Natural killer cell (primary cell): ENCODE results near the gene MLKL. TPM values are rescaled to one million over a fixed set of nuclear protein-coding genes. Genes with fewer than 3 reads are reported as not detected.

ENCODE experiments used
- ATAC-seq, 3 donors: fragments of 150-1000 bp in 2 of 3; fragments of 200-7000 bp in 1 of 3; cut with Tn5 transposase; 1 replicate in 1 of 3; 2 replicates in 2 of 3; pipeline ENCODE4 v1.10.0; 2021; ENCODE audit warnings: mild to moderate bottlenecking in 2 of 3, moderate library complexity in 2 of 3
- DNase-seq, 2 donors: peaks; one replicate each; pipeline versions ENCODE4 v3.0.0 to v3.0.0-alpha.2; 2013 to 2021; ENCODE audit warnings: mixed read lengths in 1 of 2
- H3K27ac ChIP-seq: one replicate; pipeline ENCODE4 v1.5.1; 2013; ENCODE audit warnings: mild to moderate bottlenecking, low read length
- H3K27me3 ChIP-seq: one replicate; pipeline ENCODE4 v1.6.1; 2013; ENCODE audit warnings: low read length; ENCODE audit not compliant: control insufficient read depth, insufficient read depth
- H3K36me3 ChIP-seq: one replicate; pipeline ENCODE4 v1.6.1; 2013; ENCODE audit warnings: low read length; ENCODE audit not compliant: control insufficient read depth, insufficient read depth
- H3K4me1 ChIP-seq: one replicate; pipeline ENCODE4 v1.6.1; 2013; ENCODE audit warnings: low read length; ENCODE audit not compliant: control insufficient read depth, insufficient read depth
- H3K4me3 ChIP-seq: one replicate; pipeline ENCODE4 v1.5.1; 2013; ENCODE audit warnings: low read length
- H3K9me3 ChIP-seq: one replicate; pipeline ENCODE4 v1.6.1; 2013; ENCODE audit warnings: low read length; ENCODE audit not compliant: control insufficient read depth, insufficient read depth
- H3K27ac Mint-ChIP-seq, 2 donors: one replicate each; pipeline ENCODE4 v1.8.0; 2022; ENCODE audit warnings: mild to moderate bottlenecking in 2 of 2, mixed read lengths in 2 of 2, moderate library complexity in 1 of 2
- H3K27me3 Mint-ChIP-seq, 2 donors: one replicate each; pipeline ENCODE4 v1.8.0; 2022; ENCODE audit warnings: low read depth in 2 of 2, mixed read lengths in 2 of 2
- H3K36me3 Mint-ChIP-seq: one replicate; pipeline ENCODE4 v1.8.0; 2022; ENCODE audit warnings: mixed read lengths
- H3K4me1 Mint-ChIP-seq, 2 donors: one replicate each; pipeline ENCODE4 v1.8.0; 2022; ENCODE audit warnings: mixed read lengths in 2 of 2
- H3K4me3 Mint-ChIP-seq: one replicate; pipeline ENCODE4 v1.8.0; 2022; ENCODE audit warnings: mild to moderate bottlenecking, moderate library complexity, mixed read lengths
- H3K9me3 Mint-ChIP-seq, 2 donors: one replicate each; pipeline ENCODE4 v1.8.0; 2022; ENCODE audit warnings: mixed read lengths in 2 of 2
- CTCF ChIP-seq: fragments of 200-600 bp; IDR thresholded peaks from one replicate; pipeline ENCODE4 v1.8.0; 2022; ENCODE audit warnings: antibody characterized with exemption
- WGBS: methylation state at CpG from one replicate; pipeline ENCODE4 v1.1.7; 2013; ENCODE audit warnings: missing lambda C conversion rate; ENCODE audit not compliant: insufficient coverage; 5-methylcytosine and 5-hydroxymethylcytosine counted together
- intact Hi-C: fragments of 100-400 bp; cut with micrococcal nuclease; formaldehyde crosslinking; loops from one replicate; pipeline ENCODE4 v1.14.2; 2022
- total RNA-seq, 4 donors: library from RNA; stranded (reverse); fragments of 120-200 nt in 1 of 4; gene quantifications; one replicate each; pipeline versions ENCODE4 v1.2.3 to v1.2.4, GENCODE V29; 2013 to 2022

MLKL gene
- total RNA-seq, 3 donors from 2014 or later (not counting 1 experiment from before 2014, with no cell fraction given) = 39.8 to 57.5 (median 52.1) TPM

- H3K36me3 ChIP-seq = no peaks in the 10 kb centered on the region
- no peak overlapping the region for H3K4me3 Mint-ChIP-seq
- WGBS = 73% methylated on average over 11 of the region's 11 CpGs
- no peak overlapping the region for H3K27ac Mint-ChIP-seq
- no peak overlapping the region for H3K27ac ChIP-seq
- no peak for DNase-seq
- peaks cover 8 to 10% of the 10 kb centered on the region in 2 donors for H3K27me3 Mint-ChIP-seq
- no peaks in the 10 kb centered on the region for H3K4me1 ChIP-seq
- no peak for TF ChIP-seq CTCF
- no peak for ATAC-seq
- H3K36me3 Mint-ChIP-seq = no peaks in the 10 kb centered on the region
- intact Hi-C loops = no loop called here
- H3K4me3 ChIP-seq = no peak overlapping the region
- H3K4me1 Mint-ChIP-seq = peaks cover 0 to 4% of the 10 kb centered on the region in 2 donors
- H3K9me3 Mint-ChIP-seq = peaks cover 0 to 2% of the 10 kb centered on the region in 2 donors
- no peaks in the 10 kb centered on the region for H3K27me3 ChIP-seq
- peaks cover 3% of the 10 kb centered on the region for H3K9me3 ChIP-seq
Measured at GRCh38 chr16:74721716-74722115, 21.1 kb upstream of the MLKL start.

DNA sequence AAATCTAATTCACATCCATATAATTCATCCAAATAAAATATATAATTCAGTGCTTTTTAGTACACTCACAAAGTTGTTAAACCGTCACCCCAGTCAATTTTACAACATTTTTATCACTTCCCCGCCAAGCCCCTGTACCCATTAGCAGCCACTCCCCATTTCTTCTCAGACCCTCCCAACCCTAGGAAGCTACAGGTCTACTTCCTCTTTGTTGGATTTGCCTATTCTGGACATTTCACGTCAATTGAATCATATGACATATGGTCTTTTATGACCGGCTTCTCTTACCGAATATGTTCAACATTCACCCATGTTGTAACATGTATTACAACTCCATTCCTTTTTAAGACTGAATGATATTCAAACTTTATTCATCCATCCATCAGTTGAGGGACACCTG lies 19.9 kb upstream of the MLKL start:
- Histone ChIP-seq H3K27ac (no peak overlapping the region), H3K4me1 (no peaks in the 10 kb centered on the region), H3K9me3 (no peaks in the 10 kb centered on the region), H3K4me3 (no peak overlapping the region), H3K36me3 (no peaks in the 10 kb centered on the region), H3K27me3 (no peaks in the 10 kb centered on the region)
- Mint-ChIP-seq H3K27ac (no peak overlapping the region), H3K9me3 (no peaks in the 10 kb centered on the region), H3K36me3 (no peaks in the 10 kb centered on the region), H3K4me3 (no peak overlapping the region), H3K27me3 (peaks cover 8 to 10% of the 10 kb centered on the region in 2 donors), H3K4me1 (peaks cover 0 to 4% of the 10 kb centered on the region in 2 donors)
- WGBS = 82% methylated on average over 5 of the region's 5 CpGs
- DNase-seq (no peak), ATAC-seq (no peak)
- intact Hi-C loops = no loop called here
- no peak for TF ChIP-seq CTCF

- Mint-ChIP-seq H3K36me3 (no peaks in the 10 kb centered on the region), H3K4me3 (no peak overlapping the region), H3K9me3 (no peaks in the 10 kb centered on the region), H3K27ac (no peak overlapping the region), H3K4me1 (peaks cover 0 to 4% of the 10 kb centered on the region in 2 donors), H3K27me3 (peaks cover 8 to 10% of the 10 kb centered on the region in 2 donors)
- intact Hi-C loops = no loop called here
- no peaks in the 10 kb centered on the region for H3K36me3 ChIP-seq
- no peak for TF ChIP-seq CTCF
- no peak overlapping the region for H3K4me3 ChIP-seq
- no peaks in the 10 kb centered on the region for H3K4me1 ChIP-seq
- WGBS = 88% methylated on average over 27 of the region's 27 CpGs
- H3K27me3 ChIP-seq = no peaks in the 10 kb centered on the region
- no peaks in the 10 kb centered on the region for H3K9me3 ChIP-seq
- no peak overlapping the region for H3K27ac ChIP-seq
- ATAC-seq (no peak), DNase-seq (no peak)
Measured at GRCh38 chr16:74718741-74719610, 18.3 kb upstream of the MLKL start.
